ENCODE results near the gene RIPOR2. TPM values are rescaled to one million over a fixed set of nuclear protein-coding genes. Genes with fewer than 3 reads are reported as not detected.

RIPOR2 gene
- total RNA-seq, 4 donors from 2014 or later = 3.7 to 112 (median 6.1) TPM

- Histone ChIP-seq H3K9me3 (no peaks in the 10 kb centered on the region), H3K4me1 (no peaks in the 10 kb centered on the region), H3K4me3 (no peak overlapping the region), H3K36me3 (no peaks in the 10 kb centered on the region), H3K27me3 (no peaks in the 10 kb centered on the region), H3K27ac (peak overlapping the region in 2 of 4 donors; percentile 46 to 55)
- no peak for DNase-seq
- TF ChIP-seq POLR2A (IDR thresholded peaks at IDR 0.05) (no peak), CTCF (IDR thresholded peaks at IDR 0.05) (no peak)
Observed at GRCh38 chr6:24974182-24975171, 38.7 kb upstream of the RIPOR2 start.

- no peaks in the 10 kb centered on the region for H3K36me3 ChIP-seq
- H3K27ac ChIP-seq = no peak overlapping the region
- H3K9me3 ChIP-seq = no peaks in the 10 kb centered on the region
- H3K27me3 ChIP-seq = no peaks in the 10 kb centered on the region
- DNase-seq = no peak
- no peaks in the 10 kb centered on the region for H3K4me1 ChIP-seq
- H3K4me3 ChIP-seq = no peak overlapping the region
- TF ChIP-seq CTCF (IDR thresholded peaks at IDR 0.05) (no peak), POLR2A (IDR thresholded peaks at IDR 0.05) (no peak)
Observed at GRCh38 chr6:24972311-24972958, 36.7 kb upstream of the RIPOR2 start.

GRCh38 chr6:24971067-24971466, 35.3 kb upstream of the RIPOR2 start:
- Histone ChIP-seq H3K9me3 (no peaks in the 10 kb centered on the region), H3K4me1 (no peaks in the 10 kb centered on the region), H3K27me3 (no peaks in the 10 kb centered on the region), H3K27ac (no peak overlapping the region), H3K36me3 (no peaks in the 10 kb centered on the region), H3K4me3 (no peak overlapping the region)
- DNase-seq = no peak
- TF ChIP-seq POLR2A (IDR thresholded peaks at IDR 0.05) (no peak), CTCF (IDR thresholded peaks at IDR 0.05) (no peak)

- no peak for TF ChIP-seq CTCF (IDR thresholded peaks at IDR 0.05)
- TF ChIP-seq POLR2A (IDR thresholded peaks at IDR 0.05) = no peak
- Histone ChIP-seq H3K4me3 (no peak overlapping the region), H3K27ac (no peak overlapping the region), H3K36me3 (no peaks in the 10 kb centered on the region), H3K9me3 (no peaks in the 10 kb centered on the region), H3K4me1 (no peaks in the 10 kb centered on the region), H3K27me3 (no peaks in the 10 kb centered on the region)
- DNase-seq = no peak
Observed at GRCh38 chr6:24969343-24969860, 33.6 kb upstream of the RIPOR2 start.

- no peaks in the 10 kb centered on the region for H3K27me3 ChIP-seq
- H3K9me3 ChIP-seq = no peaks in the 10 kb centered on the region
- H3K4me1 ChIP-seq = no peaks in the 10 kb centered on the region
- TF ChIP-seq CTCF (IDR thresholded peaks at IDR 0.05) = no peak
- no peak for TF ChIP-seq POLR2A (IDR thresholded peaks at IDR 0.05)
- no peaks in the 10 kb centered on the region for H3K36me3 ChIP-seq
- no peak overlapping the region for H3K4me3 ChIP-seq
- no peak overlapping the region for H3K27ac ChIP-seq
- no peak for DNase-seq
Observed at GRCh38 chr6:24968783-24969182, 33.0 kb upstream of the RIPOR2 start.

Measured in Peyer's patch (tissue), 4 donors.